Measurements from ENCODE around the gene AGTRAP. TPM values are rescaled to one million over a fixed set of nuclear protein-coding genes. Genes with fewer than 3 reads are reported as not detected.

Gene AGTRAP
- total and polyA plus RNA-seq, 9 of the 15 experiments (the other 6 are each of a cell fraction or from before 2014, with no cell fraction given) = 26.8 to 105 (median 57.5) TPM

- TF ChIP-seq MGA (IDR thresholded peaks at IDR 0.05) (no peak; the same call in 1 of the 2 replicates), SMARCA4 (IDR thresholded peaks at IDR 0.05) (peak; percentile 72), CSDE1 (IDR thresholded peaks at IDR 0.05) (no peak), NR2C2 (CRISPR knock-in tag; IDR thresholded peaks at IDR 0.05) (no peak), NR2C2 (tag; IDR thresholded peaks at IDR 0.05) (peak; percentile 76), NCOA6 (IDR thresholded peaks at IDR 0.05) (no peak), SMARCE1 (IDR thresholded peaks at IDR 0.05) (peak; percentile 62; the same call in 1 of the 2 replicates), BHLHE40 (IDR thresholded peaks at IDR 0.05; ENCODE audit: low read length) (no peak; the same call in 1 of the 2 replicates), ZNF282 (CRISPR knock-in tag; IDR thresholded peaks at IDR 0.05) (no peak)
Measured at GRCh38 chr1:11790880-11791715, 55.2 kb downstream of the AGTRAP start (continued).
